Prostate gland (tissue), 2 donors: ENCODE data around the gene SLAIN2.

Experiments used
- CTCF ChIP-seq, 4 experiments: fragments of 200-600 bp in 2 of 4; fragments of 450-650 bp in 2 of 4; sonication (generic) in 2 of 4; IDR thresholded peaks; 1 replicate in 3 of 4; 2 replicates in 1 of 4; pipeline ENCODE4 v1.5.1; 2016 to 2019; ENCODE audit warnings: antibody characterized with exemption in 4 of 4, mild to moderate bottlenecking in 2 of 4, moderate library complexity in 2 of 4
- POLR2A ChIP-seq: fragments of 450-650 bp; IDR thresholded peaks from one replicate; pipeline ENCODE4 v1.6.1; 2016; ENCODE audit warnings: antibody characterized with exemption, mild to moderate bottlenecking
- POLR2AphosphoS5 ChIP-seq: sonication (generic); formaldehyde crosslinking; IDR thresholded peaks from one replicate; pipeline ENCODE4 v1.6.1; 2017; ENCODE audit warnings: antibody characterized with exemption

- TF ChIP-seq POLR2AphosphoS5 = no peak
- no peak for TF ChIP-seq POLR2A
- no peak for TF ChIP-seq CTCF (IDR thresholded peaks at IDR 0.05)
Measured at GRCh38 chr4:48333587-48333986, 7.7 kb upstream of the SLAIN2 start.
